Pons (tissue), 1 donor: ENCODE results near the gene CACNA1F.
"Not testable (repeated sequence)": the region's sequence is repeated elsewhere in the genome, so short reads cannot be mapped to it uniquely, and the experiment has no call there.

Experiments
- DNase-seq: peaks from one replicate; pipeline ENCODE4 v3.0.0-alpha.2; 2016; ENCODE audit warnings: low spot score

Gene CACNA1F

GRCh38 chrX:49175435-49176274 lies 57.5 kb downstream of the CACNA1F start:
- DNase-seq, result no peak

- no peak for DNase-seq
Observed at GRCh38 chrX:49174723-49175122, 58.4 kb downstream of the CACNA1F start.

GRCh38 chrX:49173544-49173943 lies 59.6 kb downstream of the CACNA1F start:
- DNase-seq, result not testable (repeated sequence)

GRCh38 chrX:49172280-49172780 lies 60.8 kb downstream of the CACNA1F start:
- DNase-seq, result no peak

- no peak for DNase-seq
Observed at GRCh38 chrX:49171752-49172279, 61.3 kb downstream of the CACNA1F start, which contains the start of gene PLP2. PLP2 (plus strand) TSS chrX:49171898; CDS start chrX:49172001, 103 bp downstream.

- DNase-seq, result no peak
Observed at GRCh38 chrX:49167740-49168108, 65.4 kb downstream of the CACNA1F start.

GRCh38 chrX:49166914-49167739 lies 66.0 kb downstream of the CACNA1F start:
- DNase-seq, result peak; percentile 35

- DNase-seq, result peak; percentile 49
Observed at GRCh38 chrX:49165901-49166881, 66.9 kb downstream of the CACNA1F start.

- DNase-seq, result no peak
Observed at GRCh38 chrX:49164589-49165360, 68.4 kb downstream of the CACNA1F start.

GRCh38 chrX:49163555-49164419 lies 69.4 kb downstream of the CACNA1F start:
- peak; percentile 88 for DNase-seq

- no peak for DNase-seq
Observed at GRCh38 chrX:49162620-49163019, 70.5 kb downstream of the CACNA1F start, which contains the start of gene MAGIX. MAGIX (plus strand) TSS chrX:49162758; CDS start chrX:49162890, 132 bp downstream.

- DNase-seq, result no peak
Observed at GRCh38 chrX:49161632-49162031, 71.5 kb downstream of the CACNA1F start.

- DNase-seq, result no peak
Observed at GRCh38 chrX:49160908-49161307, 72.2 kb downstream of the CACNA1F start.

GRCh38 chrX:49157194-49157593 lies 75.9 kb downstream of the CACNA1F start:
- DNase-seq, result no peak

GRCh38 chrX:49155900-49156837 lies 77.0 kb downstream of the CACNA1F start:
- peak; percentile 86 for DNase-seq

GRCh38 chrX:49155243-49155899 lies 77.8 kb downstream of the CACNA1F start:
- DNase-seq, result peak; percentile 44
